ENCODE results near the gene SLMAP.

DNA sequence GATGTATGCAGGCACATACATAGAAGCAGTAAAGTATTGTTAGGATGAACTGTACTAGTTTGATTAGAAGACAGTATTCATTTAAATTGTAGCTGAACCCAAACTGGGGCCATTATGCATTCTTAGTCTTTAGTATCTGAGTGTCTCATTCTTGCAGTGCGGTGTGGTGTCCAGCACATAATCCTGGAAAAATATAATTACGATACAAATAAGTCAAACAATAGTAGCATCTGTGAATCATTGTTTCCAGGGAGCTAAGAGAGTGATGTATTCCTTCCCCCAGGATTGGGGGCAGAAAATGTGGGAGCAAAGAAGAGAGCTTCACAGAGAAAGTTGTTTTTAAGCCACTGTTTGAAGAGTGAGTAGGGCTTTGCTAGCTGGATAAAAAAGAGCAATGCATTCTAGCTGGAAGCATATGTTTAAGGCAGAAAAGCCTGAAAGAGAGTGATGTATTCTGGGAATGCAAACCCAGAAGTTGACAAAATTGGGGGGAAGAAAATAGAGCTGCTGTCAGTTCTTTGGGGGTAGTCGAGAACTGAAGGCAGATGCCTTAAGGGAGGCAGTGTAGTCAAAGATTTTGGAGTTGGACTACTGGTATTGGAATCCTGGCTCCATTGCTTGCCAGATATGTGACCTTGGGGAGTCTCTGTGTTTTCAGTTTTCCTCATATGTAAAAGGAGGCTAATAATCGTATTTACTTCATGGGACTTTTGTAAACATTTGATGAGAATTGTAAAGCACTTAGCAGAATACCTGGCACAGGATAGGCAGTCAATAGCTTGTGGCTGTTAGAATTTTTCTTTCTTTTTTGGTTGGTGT is 14.1 kb downstream of the SLMAP start:
- TF ChIP-seq, protein P1, sequence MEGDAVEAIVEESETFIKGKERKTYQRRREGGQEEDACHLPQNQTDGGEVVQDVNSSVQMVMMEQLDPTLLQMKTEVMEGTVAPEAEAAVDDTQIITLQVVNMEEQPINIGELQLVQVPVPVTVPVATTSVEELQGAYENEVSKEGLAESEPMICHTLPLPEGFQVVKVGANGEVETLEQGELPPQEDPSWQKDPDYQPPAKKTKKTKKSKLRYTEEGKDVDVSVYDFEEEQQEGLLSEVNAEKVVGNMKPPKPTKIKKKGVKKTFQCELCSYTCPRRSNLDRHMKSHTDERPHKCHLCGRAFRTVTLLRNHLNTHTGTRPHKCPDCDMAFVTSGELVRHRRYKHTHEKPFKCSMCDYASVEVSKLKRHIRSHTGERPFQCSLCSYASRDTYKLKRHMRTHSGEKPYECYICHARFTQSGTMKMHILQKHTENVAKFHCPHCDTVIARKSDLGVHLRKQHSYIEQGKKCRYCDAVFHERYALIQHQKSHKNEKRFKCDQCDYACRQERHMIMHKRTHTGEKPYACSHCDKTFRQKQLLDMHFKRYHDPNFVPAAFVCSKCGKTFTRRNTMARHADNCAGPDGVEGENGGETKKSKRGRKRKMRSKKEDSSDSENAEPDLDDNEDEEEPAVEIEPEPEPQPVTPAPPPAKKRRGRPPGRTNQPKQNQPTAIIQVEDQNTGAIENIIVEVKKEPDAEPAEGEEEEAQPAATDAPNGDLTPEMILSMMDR (IDR thresholded peaks at IDR 0.05; ENCODE audit: insufficient read depth, low read depth, low read length), result no peak
- TF ChIP-seq EZH2 (IDR thresholded peaks at IDR 0.05; ENCODE audit: insufficient read depth, low read length), result no peak
